ENCODE measurements around the gene APEH.

Gene APEH

DNA sequence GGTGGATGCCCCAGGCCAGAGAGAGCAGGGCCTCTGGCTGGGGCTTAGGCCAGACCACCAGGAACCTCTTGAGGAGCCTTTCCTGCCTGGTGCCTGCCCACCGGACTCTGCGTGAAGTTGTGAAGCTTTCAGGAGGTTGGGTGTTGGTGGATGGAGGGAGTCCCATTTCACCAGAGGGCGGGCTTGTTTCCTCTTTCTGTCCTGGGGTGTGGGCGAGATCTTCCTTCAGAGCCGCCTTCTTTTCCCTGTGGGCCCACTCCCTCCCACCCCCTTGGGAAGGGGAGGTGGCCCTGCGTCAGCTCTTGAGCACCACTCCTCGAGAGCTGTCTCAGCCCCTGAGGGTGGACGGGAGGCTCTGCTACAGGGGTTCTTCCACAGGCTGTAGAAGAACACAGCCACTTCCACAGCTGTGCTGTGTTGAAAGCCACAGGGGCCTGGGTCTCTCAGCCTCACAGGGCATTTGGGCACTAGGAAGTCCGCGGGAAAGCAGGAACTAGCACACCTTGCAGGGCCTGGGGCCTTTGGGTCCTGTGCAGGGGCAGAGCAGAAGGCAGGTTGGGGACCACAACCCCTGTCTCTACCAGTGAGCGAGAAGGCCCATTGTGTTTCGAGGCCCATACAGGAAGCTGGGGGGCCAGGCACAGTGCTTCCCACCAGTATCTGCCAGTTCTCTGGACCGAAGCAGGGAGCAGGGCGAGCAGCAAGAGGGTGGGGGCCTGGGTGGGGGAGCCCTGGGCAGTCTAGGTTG lies 43.2 kb downstream of the APEH start:
- TF ChIP-seq ZNF274 (IDR thresholded peaks at IDR 0.05; ENCODE audit: low read depth, low read length), result no peak
- no peak overlapping the region for H3K4me3 ChIP-seq (ENCODE audit: low read length)

GRCh38 chr3:49717959-49718857 lies 44.1 kb downstream of the APEH start:
- no peak for TF ChIP-seq ZNF274 (IDR thresholded peaks at IDR 0.05; ENCODE audit: low read depth, low read length)
- no peak overlapping the region; the same call in 1 of the 2 replicates for H3K4me3 ChIP-seq (ENCODE audit: low read length)

GRCh38 chr3:49718858-49719213 lies 44.7 kb downstream of the APEH start:
- H3K4me3 ChIP-seq (ENCODE audit: low read length), result peak overlapping the region; percentile 36; the same call in 1 of the 2 replicates
- TF ChIP-seq ZNF274 (IDR thresholded peaks at IDR 0.05; ENCODE audit: low read depth, low read length), result no peak

DNA sequence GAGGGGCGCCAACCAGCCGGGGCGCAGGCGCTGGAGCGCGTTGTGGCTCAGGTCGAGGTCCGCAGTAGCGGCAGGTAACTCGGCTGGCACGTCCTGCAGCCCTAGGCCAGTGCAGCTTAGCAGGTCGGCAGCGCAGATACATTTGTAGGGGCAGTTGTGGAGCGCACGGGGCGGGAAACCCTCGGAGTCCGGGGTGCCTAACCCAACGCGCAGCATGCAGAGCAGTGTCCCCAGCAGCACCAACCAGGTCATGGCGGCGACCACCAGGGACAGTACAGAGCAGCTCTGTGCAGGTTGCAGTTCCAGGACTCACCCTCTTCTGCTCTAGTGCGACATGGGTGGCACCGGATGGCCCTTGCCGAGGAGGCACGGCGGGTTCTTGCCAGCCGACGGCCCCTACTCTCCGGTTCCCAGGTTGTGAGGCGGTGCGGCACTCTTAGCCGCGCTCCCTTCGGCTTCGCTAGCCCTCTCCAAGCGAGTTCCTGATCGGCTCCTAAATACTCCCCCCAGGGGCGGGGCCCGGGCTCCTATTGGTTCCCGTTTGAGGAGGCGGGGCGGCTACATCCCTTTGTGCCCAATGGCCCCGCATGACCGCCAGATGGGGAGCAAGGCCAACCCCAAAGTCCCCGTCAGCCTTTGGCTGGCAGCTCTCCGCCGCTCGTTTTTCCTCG lies 45.2 kb downstream of the APEH start, which contains the start of gene AMIGO3:
Gene AMIGO3, minus strand, starts transcription at position 471 of the 671 bp plus-strand sequence. Its CDS starts 219 bp downstream, at position 252.
- no peak for TF ChIP-seq ZNF274 (IDR thresholded peaks at IDR 0.05; ENCODE audit: low read depth, low read length)
- peak within 1 kb of the TSS; percentile 36; the same call in 1 of the 2 replicates for H3K4me3 ChIP-seq (ENCODE audit: low read length)

- no peak for TF ChIP-seq ZNF274 (IDR thresholded peaks at IDR 0.05; ENCODE audit: low read depth, low read length)
These were observed 46.9 kb downstream of the APEH start for GRCh38 chr3:49720855-49721595.

GRCh38 chr3:49721596-49721895 lies 47.4 kb downstream of the APEH start:
- no peak overlapping the region for H3K4me3 ChIP-seq (ENCODE audit: low read length)
- no peak for TF ChIP-seq ZNF274 (IDR thresholded peaks at IDR 0.05; ENCODE audit: low read depth, low read length)

More at GRCh38 chr3:49720855-49721595, 46.9 kb downstream of the APEH start:
- no peak overlapping the region for H3K4me3 ChIP-seq (ENCODE audit: low read length)

DNA sequence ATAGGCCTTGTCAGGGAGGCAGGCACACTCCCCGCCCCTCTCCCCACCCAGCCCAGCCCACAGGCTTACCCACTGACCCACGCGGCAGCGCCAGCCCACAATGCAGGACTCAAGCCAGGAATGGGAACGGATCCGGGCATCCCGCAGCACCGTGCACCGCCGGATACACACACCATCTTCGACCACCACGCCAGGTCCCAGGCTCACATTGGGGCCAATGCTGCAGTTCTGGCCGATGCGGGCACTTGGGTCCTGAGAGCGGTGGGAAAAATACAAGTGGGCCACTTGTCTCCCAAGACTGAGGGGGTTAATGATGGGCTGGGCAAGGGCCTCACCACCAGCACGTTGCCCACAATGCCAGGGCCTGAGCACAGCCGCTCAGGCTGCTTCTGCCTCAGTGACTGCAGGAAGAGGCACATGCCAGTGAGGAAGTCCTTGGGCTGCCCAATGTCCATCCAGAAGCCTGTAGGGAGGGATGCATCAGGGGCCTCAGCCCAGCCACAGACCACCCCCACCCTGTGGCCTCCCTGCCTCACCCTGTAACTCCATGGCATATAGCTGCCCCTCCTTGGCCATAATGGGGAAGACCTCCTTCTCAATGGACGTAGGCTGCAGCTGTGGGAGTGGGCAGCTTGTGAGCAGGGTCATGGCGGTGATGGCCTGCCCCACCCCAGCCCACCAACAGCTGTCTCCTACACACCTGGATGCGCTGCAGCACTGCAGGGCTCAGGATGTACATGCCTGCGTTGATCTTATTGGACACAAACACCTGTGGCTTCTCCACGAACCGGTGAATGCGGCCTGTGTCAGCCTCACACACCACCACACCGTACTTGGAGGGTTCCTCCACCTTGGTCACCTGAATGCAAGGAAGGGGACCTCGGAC lies 48.0 kb downstream of the APEH start:
- no peak for TF ChIP-seq ZNF274 (IDR thresholded peaks at IDR 0.05; ENCODE audit: low read depth, low read length)
- peak overlapping the region; percentile 96; the same call in 1 of the 2 replicates for H3K4me3 ChIP-seq (ENCODE audit: low read length)

DNA sequence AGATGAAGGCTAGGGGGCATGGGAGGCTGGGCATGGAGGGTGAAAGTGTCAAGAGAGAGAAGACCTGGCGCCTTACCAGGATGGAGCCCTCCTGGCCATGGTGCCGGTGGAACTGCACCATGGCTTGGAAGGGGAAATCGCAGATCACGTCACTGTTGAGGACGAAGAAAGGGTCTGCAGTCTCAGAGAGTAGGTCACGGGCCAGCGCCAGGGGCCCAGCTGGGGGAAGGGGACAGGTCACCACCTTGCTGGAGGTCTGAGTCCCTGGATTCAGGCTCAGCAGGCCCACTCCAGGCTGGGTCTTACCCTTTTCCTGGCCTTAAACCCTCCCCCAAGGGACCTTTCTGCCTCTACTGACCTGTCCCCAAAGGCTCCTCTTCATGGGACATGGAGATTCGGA lies 48.7 kb downstream of the APEH start:
- no peak for TF ChIP-seq ZNF274 (IDR thresholded peaks at IDR 0.05; ENCODE audit: low read depth, low read length)
- H3K4me3 ChIP-seq (ENCODE audit: low read length), result peak overlapping the region; percentile 96

DNA sequence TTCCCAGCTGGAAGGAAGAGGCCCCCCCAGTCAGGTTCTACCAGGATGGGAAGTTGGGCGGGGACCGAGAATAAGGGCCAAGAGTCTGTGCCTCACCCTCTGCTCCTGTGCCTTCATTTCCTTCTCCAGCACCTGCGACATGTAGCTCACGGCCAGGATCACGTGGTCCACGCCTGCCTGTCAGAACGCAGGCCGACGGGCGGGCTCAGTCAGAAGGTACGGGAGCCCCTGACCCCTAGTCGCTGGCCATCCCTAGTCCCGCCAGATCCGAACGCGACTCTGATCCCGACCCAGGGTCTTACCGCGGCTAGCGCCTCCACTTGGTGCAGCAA lies 49.1 kb downstream of the APEH start:
- TF ChIP-seq ZNF274 (IDR thresholded peaks at IDR 0.05; ENCODE audit: low read depth, low read length), result no peak
- peak overlapping the region; percentile 96 for H3K4me3 ChIP-seq (ENCODE audit: low read length)

- peak within 1 kb of the TSS; percentile 96 for H3K4me3 ChIP-seq (ENCODE audit: low read length)
- TF ChIP-seq ZNF274 (IDR thresholded peaks at IDR 0.05; ENCODE audit: low read depth, low read length), result no peak
These were observed 49.7 kb downstream of the APEH start, which contains the start of gene GMPPB for GRCh38 chr3:49723628-49724551. TSS of gene GMPPB (minus strand) at chr3:49723951. CDS start at chr3:49723726, 225 bp downstream.

DNA sequence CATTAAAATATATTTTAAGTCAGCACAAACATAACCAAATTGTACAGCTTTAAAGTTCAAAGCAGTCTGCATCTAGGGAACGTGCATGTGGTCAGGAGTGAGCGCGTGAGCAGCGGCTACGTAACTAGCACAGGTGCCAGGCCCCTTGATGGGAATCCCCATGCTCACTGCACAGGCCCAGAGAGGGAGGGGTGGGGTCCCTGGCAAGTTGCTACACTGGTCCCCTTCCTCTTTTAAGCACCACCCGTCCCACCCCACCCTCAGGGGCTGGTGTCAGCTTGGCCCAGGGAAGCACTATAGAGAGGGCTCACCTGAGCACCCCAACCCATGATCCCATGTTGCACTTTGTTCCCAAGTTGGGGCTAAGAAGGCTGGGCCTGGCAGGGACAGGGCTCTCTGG lies 50.4 kb downstream of the APEH start:
- peak overlapping the region; percentile 70 for H3K4me3 ChIP-seq (ENCODE audit: low read length)
- TF ChIP-seq ZNF274 (IDR thresholded peaks at IDR 0.05; ENCODE audit: low read depth, low read length), result no peak
